ENCODE results near the gene PPP2R5D.

GRCh38 chr6:42978839-42979522, 5.4 kb upstream of the PPP2R5D start, which contains the start of gene PEX6:
- TF ChIP-seq CTCF (IDR thresholded peaks at IDR 0.05; ENCODE audit: borderline replicate concordance, extremely low read depth, low read length, poor library complexity, severe bottlenecking) = no peak
- TF ChIP-seq EZH2 (IDR thresholded peaks at IDR 0.05; ENCODE audit: borderline replicate concordance, low read depth, low read length, severe bottlenecking) = no peak

Measured in DND-41 (cell line).